Liver (tissue), 9 donors: Measurements from ENCODE around the gene SOX2. TPM values are rescaled to one million over a fixed set of nuclear protein-coding genes. Genes with fewer than 3 reads are reported as not detected.
A peak's percentile ranks its signal among the peaks of the same experiment; 100 is the strongest.

Experiments
- DNase-seq: peaks from one replicate; pipeline ENCODE4 v3.0.0-alpha.2; 2017; ENCODE audit warnings: low spot score
- H3K27ac ChIP-seq, 2 donors: one replicate each; pipeline ENCODE4 v1.7.0; 2013; ENCODE audit warnings: inconsistent platforms in 2 of 2, low read length in 2 of 2, control low read depth in 1 of 2, low read depth in 1 of 2, mild to moderate bottlenecking in 1 of 2
- H3K27me3 ChIP-seq, 4 donors: one replicate each; pipeline versions ENCODE4 v1.6.1 to v1.7.0; 2013; ENCODE audit warnings: low read length in 3 of 4, inconsistent platforms in 1 of 4, mild to moderate bottlenecking in 1 of 4, moderate library complexity in 1 of 4; ENCODE audit not compliant: control insufficient read depth in 4 of 4, insufficient read depth in 4 of 4
- H3K36me3 ChIP-seq, 4 donors: one replicate each; pipeline versions ENCODE4 v1.6.1 to v1.7.0; 2013; ENCODE audit warnings: low read length in 3 of 4, mild to moderate bottlenecking in 3 of 4, low read depth in 1 of 4, moderate library complexity in 1 of 4; ENCODE audit not compliant: control insufficient read depth in 4 of 4, insufficient read depth in 3 of 4
- H3K4me1 ChIP-seq, 4 donors: one replicate each; pipeline versions ENCODE4 v1.6.1 to v1.7.0; 2013; ENCODE audit warnings: low read length in 3 of 4, mild to moderate bottlenecking in 3 of 4, moderate library complexity in 1 of 4; ENCODE audit not compliant: control insufficient read depth in 4 of 4, insufficient read depth in 4 of 4
- H3K4me3 ChIP-seq, 3 donors: one replicate each; pipeline versions ENCODE4 v1.6.1 to v1.7.0; 2013; ENCODE audit warnings: low read length in 3 of 3, control low read depth in 1 of 3, low read depth in 1 of 3, mild to moderate bottlenecking in 1 of 3
- H3K9ac ChIP-seq, 2 donors: one replicate each; pipeline ENCODE4 v1.7.0; 2013; ENCODE audit warnings: low read length in 2 of 2, mild to moderate bottlenecking in 2 of 2, moderate library complexity in 2 of 2, control low read depth in 1 of 2, low read depth in 1 of 2
- H3K9me3 ChIP-seq, 4 donors: one replicate each; pipeline versions ENCODE4 v1.6.1 to v1.7.0; 2013; ENCODE audit warnings: low read length in 3 of 4; ENCODE audit not compliant: control insufficient read depth in 4 of 4
- ATF3 ChIP-seq: IDR thresholded peaks from 2 replicates; pipeline ENCODE4 v1.6.1; 2016; ENCODE audit warnings: antibody characterized with exemption
- EGR1 ChIP-seq, 2 donors: IDR thresholded peaks; 2 replicates each; pipeline ENCODE4 v1.6.1; 2016 to 2018; ENCODE audit warnings: antibody characterized with exemption in 2 of 2, low read depth in 2 of 2
- FOXA2 ChIP-seq: IDR thresholded peaks from 2 replicates; pipeline ENCODE4 v1.6.1; 2016; ENCODE audit warnings: antibody characterized with exemption
- GABPA ChIP-seq, 2 donors: IDR thresholded peaks in 1 of 2; conservative IDR thresholded peaks in 1 of 2; 2 replicates each; pipeline ENCODE4 v1.6.1; 2016; ENCODE audit warnings: antibody characterized with exemption in 2 of 2, mild to moderate bottlenecking in 1 of 2, moderate library complexity in 1 of 2
- HNF4A ChIP-seq, 2 donors: conservative IDR thresholded peaks; 2 replicates each; pipeline ENCODE4 v1.6.1; 2016; ENCODE audit warnings: antibody characterized with exemption in 2 of 2, mild to moderate bottlenecking in 2 of 2
- HNF4G ChIP-seq: IDR thresholded peaks from 2 replicates; pipeline ENCODE4 v1.6.1; 2016; ENCODE audit warnings: antibody characterized with exemption
- MAX ChIP-seq: IDR thresholded peaks from 2 replicates; pipeline ENCODE4 v1.6.1; 2016; ENCODE audit warnings: antibody characterized with exemption
- RAD21 ChIP-seq, 2 donors: IDR thresholded peaks; 2 replicates each; pipeline ENCODE4 v1.6.1; 2016; ENCODE audit warnings: antibody characterized with exemption in 2 of 2, mild to moderate bottlenecking in 2 of 2
- RXRA ChIP-seq, 2 donors: IDR thresholded peaks; 2 replicates each; pipeline ENCODE4 v1.6.1; 2017 to 2018; ENCODE audit warnings: antibody characterized with exemption in 2 of 2, mild to moderate bottlenecking in 1 of 2
- SP1 ChIP-seq: IDR thresholded peaks from 2 replicates; pipeline ENCODE4 v1.6.1; 2018; ENCODE audit warnings: antibody characterized with exemption, mild to moderate bottlenecking
- TAF1 ChIP-seq: conservative IDR thresholded peaks from 2 replicates; pipeline ENCODE4 v1.6.1; 2016; ENCODE audit warnings: antibody characterized with exemption, mild to moderate bottlenecking
- YY1 ChIP-seq: IDR thresholded peaks from 2 replicates; pipeline ENCODE4 v1.6.1; 2016; ENCODE audit warnings: antibody characterized with exemption, mild to moderate bottlenecking
- WGBS: extraction: QIAGEN DNeasy Blood & Tissue Kit; methylation state at CpG from one replicate; pipeline ENCODE4 v1.1.7; 2013; 5-methylcytosine and 5-hydroxymethylcytosine counted together
- polyA plus RNA-seq, 2 donors: library from polyadenylated mRNA; stranded (reverse) in 1 of 2; unstranded in 1 of 2; fragments of 200-250 nt in 1 of 2; fragments of >200 nt in 1 of 2; fragmentation: Nextera tagmentation in 1 of 2; extraction: Ambion mirVana in 1 of 2; gene quantifications; one replicate each; pipeline versions ENCODE4 v1.2.1 to v1.2.3, GENCODE V29; 2013 to 2015
- total RNA-seq, 2 donors: library from RNA; depleted of rRNA; stranded (reverse); fragments of >200 nt; gene quantifications; one replicate each; pipeline ENCODE4 v1.2.3, GENCODE V29; 2014
- TF ChIP-seq, protein P1 (sequence below): IDR thresholded peaks from 2 replicates; pipeline ENCODE4 v1.6.1; 2016; ENCODE audit warnings: antibody characterized with exemption, mild to moderate bottlenecking
- TF ChIP-seq, protein P2 (sequence below): IDR thresholded peaks from 2 replicates; pipeline ENCODE4 v1.6.1; 2016; ENCODE audit warnings: antibody characterized with exemption
- TF ChIP-seq, protein P3 (sequence below): fragments of 150-350 bp; IDR thresholded peaks from 2 replicates; pipeline ENCODE4 v1.5.1; 2017; ENCODE audit warnings: improper control_type of control experiment, low read depth, low read length; ENCODE audit not compliant: missing input control
- donor health status: healthy.
- donor health status: healthy.
- donor health status: healthy.
- donor health status: healthy.
- donor health status: healthy.

The SOX2 gene
- total and polyA plus RNA-seq, 4 donors: 0.02 TPM; not detected in 3

GRCh38 chr3:181694805-181695660, 16.7 kb upstream of the SOX2 start:
- Histone ChIP-seq H3K27ac (no peak overlapping the region), H3K9ac (no peak overlapping the region), H3K4me1 (peaks cover 6 to 16% (median 13%) of the 10 kb centered on the region in 4 donors), H3K4me3 (peak overlapping the region; percentile 20 to 63 (median 41)), H3K27me3 (peaks cover 6 to 17% (median 8%) of the 10 kb centered on the region in 4 donors), H3K9me3 (no peaks in the 10 kb centered on the region), H3K36me3 (no peaks in the 10 kb centered on the region)
- 10% methylated on average over 53 of the region's 53 CpGs for WGBS
- no peak for DNase-seq
- TF ChIP-seq HNF4A (conservative IDR thresholded peaks at IDR 0.05): no peak
- no peak for TF ChIP-seq FOXA2
- TF ChIP-seq HNF4G: no peak
- TF ChIP-seq GABPA (IDR thresholded peaks at IDR 0.05 in 1 of 2, conservative IDR thresholded peaks at IDR 0.05 in 1 of 2): no peak
- TF ChIP-seq, protein P1, sequence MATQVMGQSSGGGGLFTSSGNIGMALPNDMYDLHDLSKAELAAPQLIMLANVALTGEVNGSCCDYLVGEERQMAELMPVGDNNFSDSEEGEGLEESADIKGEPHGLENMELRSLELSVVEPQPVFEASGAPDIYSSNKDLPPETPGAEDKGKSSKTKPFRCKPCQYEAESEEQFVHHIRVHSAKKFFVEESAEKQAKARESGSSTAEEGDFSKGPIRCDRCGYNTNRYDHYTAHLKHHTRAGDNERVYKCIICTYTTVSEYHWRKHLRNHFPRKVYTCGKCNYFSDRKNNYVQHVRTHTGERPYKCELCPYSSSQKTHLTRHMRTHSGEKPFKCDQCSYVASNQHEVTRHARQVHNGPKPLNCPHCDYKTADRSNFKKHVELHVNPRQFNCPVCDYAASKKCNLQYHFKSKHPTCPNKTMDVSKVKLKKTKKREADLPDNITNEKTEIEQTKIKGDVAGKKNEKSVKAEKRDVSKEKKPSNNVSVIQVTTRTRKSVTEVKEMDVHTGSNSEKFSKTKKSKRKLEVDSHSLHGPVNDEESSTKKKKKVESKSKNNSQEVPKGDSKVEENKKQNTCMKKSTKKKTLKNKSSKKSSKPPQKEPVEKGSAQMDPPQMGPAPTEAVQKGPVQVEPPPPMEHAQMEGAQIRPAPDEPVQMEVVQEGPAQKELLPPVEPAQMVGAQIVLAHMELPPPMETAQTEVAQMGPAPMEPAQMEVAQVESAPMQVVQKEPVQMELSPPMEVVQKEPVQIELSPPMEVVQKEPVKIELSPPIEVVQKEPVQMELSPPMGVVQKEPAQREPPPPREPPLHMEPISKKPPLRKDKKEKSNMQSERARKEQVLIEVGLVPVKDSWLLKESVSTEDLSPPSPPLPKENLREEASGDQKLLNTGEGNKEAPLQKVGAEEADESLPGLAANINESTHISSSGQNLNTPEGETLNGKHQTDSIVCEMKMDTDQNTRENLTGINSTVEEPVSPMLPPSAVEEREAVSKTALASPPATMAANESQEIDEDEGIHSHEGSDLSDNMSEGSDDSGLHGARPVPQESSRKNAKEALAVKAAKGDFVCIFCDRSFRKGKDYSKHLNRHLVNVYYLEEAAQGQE: no peak
- no peak for TF ChIP-seq TAF1
- TF ChIP-seq, protein P2, sequence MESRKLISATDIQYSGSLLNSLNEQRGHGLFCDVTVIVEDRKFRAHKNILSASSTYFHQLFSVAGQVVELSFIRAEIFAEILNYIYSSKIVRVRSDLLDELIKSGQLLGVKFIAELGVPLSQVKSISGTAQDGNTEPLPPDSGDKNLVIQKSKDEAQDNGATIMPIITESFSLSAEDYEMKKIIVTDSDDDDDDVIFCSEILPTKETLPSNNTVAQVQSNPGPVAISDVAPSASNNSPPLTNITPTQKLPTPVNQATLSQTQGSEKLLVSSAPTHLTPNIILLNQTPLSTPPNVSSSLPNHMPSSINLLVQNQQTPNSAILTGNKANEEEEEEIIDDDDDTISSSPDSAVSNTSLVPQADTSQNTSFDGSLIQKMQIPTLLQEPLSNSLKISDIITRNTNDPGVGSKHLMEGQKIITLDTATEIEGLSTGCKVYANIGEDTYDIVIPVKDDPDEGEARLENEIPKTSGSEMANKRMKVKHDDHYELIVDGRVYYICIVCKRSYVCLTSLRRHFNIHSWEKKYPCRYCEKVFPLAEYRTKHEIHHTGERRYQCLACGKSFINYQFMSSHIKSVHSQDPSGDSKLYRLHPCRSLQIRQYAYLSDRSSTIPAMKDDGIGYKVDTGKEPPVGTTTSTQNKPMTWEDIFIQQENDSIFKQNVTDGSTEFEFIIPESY: no peak
- TF ChIP-seq, protein P3, sequence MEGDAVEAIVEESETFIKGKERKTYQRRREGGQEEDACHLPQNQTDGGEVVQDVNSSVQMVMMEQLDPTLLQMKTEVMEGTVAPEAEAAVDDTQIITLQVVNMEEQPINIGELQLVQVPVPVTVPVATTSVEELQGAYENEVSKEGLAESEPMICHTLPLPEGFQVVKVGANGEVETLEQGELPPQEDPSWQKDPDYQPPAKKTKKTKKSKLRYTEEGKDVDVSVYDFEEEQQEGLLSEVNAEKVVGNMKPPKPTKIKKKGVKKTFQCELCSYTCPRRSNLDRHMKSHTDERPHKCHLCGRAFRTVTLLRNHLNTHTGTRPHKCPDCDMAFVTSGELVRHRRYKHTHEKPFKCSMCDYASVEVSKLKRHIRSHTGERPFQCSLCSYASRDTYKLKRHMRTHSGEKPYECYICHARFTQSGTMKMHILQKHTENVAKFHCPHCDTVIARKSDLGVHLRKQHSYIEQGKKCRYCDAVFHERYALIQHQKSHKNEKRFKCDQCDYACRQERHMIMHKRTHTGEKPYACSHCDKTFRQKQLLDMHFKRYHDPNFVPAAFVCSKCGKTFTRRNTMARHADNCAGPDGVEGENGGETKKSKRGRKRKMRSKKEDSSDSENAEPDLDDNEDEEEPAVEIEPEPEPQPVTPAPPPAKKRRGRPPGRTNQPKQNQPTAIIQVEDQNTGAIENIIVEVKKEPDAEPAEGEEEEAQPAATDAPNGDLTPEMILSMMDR: no peak
- TF ChIP-seq RAD21 (IDR thresholded peaks at IDR 0.05): no peak
- no peak for TF ChIP-seq MAX
- TF ChIP-seq ATF3: no peak
- no peak for TF ChIP-seq EGR1 (IDR thresholded peaks at IDR 0.05; ENCODE audit: low read depth in 2 of 2)
- no peak for TF ChIP-seq RXRA (IDR thresholded peaks at IDR 0.05)
- no peak for TF ChIP-seq SP1
- no peak for TF ChIP-seq YY1
